ENCODE data around the gene ABHD2. TPM values are rescaled to one million over a fixed set of nuclear protein-coding genes. Genes with fewer than 3 reads are reported as not detected.

Gene ABHD2
- total and polyA plus RNA-seq, 2 donors (not counting 3 experiments of a cell fraction or from before 2014, with no cell fraction given) = 14.0 to 62.2 TPM

DNA sequence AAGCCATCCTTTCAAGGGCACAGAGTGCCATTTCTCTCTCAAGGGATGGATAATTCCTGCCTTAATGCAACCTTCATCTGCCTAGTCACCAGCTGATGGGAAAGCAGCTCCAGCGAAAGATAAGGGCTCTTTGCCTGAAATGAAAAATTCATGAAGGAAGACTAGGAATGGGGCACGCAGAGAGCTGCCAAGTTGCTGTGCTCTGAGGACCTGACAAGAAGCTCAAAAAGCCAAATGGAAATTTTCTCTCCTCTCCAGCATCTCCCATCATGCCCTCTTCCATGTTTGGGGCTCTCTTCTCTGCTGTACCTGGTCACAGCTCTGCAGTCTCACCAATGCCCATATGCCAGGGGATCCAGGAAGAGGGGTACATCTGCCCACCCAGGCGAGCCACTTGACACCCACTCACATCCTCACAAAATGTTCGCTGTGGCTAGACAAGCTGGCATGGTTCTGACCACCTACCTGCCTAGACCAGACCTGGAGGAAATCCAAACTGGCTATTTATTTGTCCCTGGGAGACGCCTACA, 29.3 kb upstream of the ABHD2 start:
- H3K4me2 ChIP-seq (ENCODE audit: insufficient read depth, low read length) = no peak overlapping the region
- intact Hi-C loops (cut with micrococcal nuclease) (no loop called here), dilution Hi-C loops (cut with MboI; ENCODE audit: extremely low pct_ligation_motif_present, low sequenced_read_pairs) (loop anchor here (25.0 kb wide), 1 partner anchor 103 kb away; no protein-coding TSS in a partner anchor)
- no peaks in the 10 kb centered on the region for H3K9me3 ChIP-seq (replicated peaks; ENCODE audit: control insufficient read depth, insufficient read depth, low read length)
- H3K4me3 ChIP-seq (replicated peaks in 1 of 3; ENCODE audit: insufficient read depth in 1 of 3, low read depth in 1 of 3, low read length in 3 of 3) = no peak overlapping the region
- no peaks in the 10 kb centered on the region for H3K27me3 ChIP-seq (ENCODE audit: control insufficient read depth in 2 of 2, insufficient read depth in 2 of 2, low read length in 2 of 2)
- ChIA-PET POLR2A (no interaction called here), CTCF (interaction anchor here (1.2 to 6.8 kb wide), 11 partner anchors 21 to 154 kb away, joined by 3 to 198 read pairs (median 18); no protein-coding TSS in a partner anchor)
- no peak overlapping the region for H3K9ac ChIP-seq (replicated peaks; ENCODE audit: extremely low read depth, insufficient read depth, low read length)
- H4K20me1 ChIP-seq (replicated peaks; ENCODE audit: control insufficient read depth, extremely low read depth, insufficient read depth, low read length) = no peaks in the 10 kb centered on the region
- no TSS peak for BruUV-seq (replicated peaks)
- no peaks in the 10 kb centered on the region for H3K79me2 ChIP-seq (ENCODE audit: control insufficient read depth, insufficient read depth, low read length)
- DNase-seq (ENCODE audit: low read depth, low spot score) (no peak), FAIRE-seq (no peak)
- no peaks in the 10 kb centered on the region for H3K36me3 ChIP-seq (ENCODE audit: control insufficient read depth in 2 of 2, extremely low read depth in 1 of 2, insufficient read depth in 2 of 2, low read length in 2 of 2)
- no peaks in the 10 kb centered on the region for H3K9me1 ChIP-seq (replicated peaks; ENCODE audit: control insufficient read depth, extremely low read depth, insufficient read depth, low read length)
- H3K4me1 ChIP-seq (ENCODE audit: control insufficient read depth, extremely low read depth, insufficient read depth, low read length) = no peaks in the 10 kb centered on the region
- no peak for TF ChIP-seq POLR2A (IDR thresholded peaks at IDR 0.05; ENCODE audit: low read depth, low read length)
- TF ChIP-seq POLR2AphosphoS5 (IDR thresholded peaks at IDR 0.05; ENCODE audit: insufficient read depth, low read depth, low read length) = no peak
- no peak for TF ChIP-seq JUN (IDR thresholded peaks at IDR 0.05; ENCODE audit: borderline replicate concordance, insufficient read depth, insufficient read length, low read depth)
- H3K27ac ChIP-seq (ENCODE audit: insufficient read depth, low read depth, low read length) = no peak overlapping the region
- H2AFZ ChIP-seq (ENCODE audit: low read depth, low read length) = no peak overlapping the region

DNA sequence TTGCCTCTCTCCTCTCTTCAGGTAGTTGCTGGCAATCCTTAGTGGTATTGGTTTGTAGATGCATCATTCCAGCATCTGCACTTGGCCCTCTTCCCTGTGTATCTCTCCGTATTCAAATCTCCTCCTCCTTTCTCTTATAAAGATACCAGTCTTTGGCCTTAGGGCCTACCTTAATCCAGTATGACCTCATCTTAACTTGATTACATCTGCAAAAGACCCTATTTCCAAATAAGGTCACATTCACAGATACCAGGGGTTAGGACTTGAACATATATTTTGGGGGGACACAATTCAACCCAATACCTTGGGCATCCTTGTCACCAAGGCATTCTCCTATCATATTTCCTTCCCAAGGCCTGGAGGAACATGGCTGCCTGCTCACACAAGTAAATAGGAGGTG, 22.0 kb upstream of the ABHD2 start:
- Histone ChIP-seq H3K9ac (replicated peaks; ENCODE audit: extremely low read depth, insufficient read depth, low read length) (no peak overlapping the region), H3K9me3 (replicated peaks; ENCODE audit: control insufficient read depth, insufficient read depth, low read length) (peaks cover 5% of the 10 kb centered on the region), H3K79me2 (ENCODE audit: control insufficient read depth, insufficient read depth, low read length) (no peaks in the 10 kb centered on the region), H3K27me3 (ENCODE audit: control insufficient read depth in 2 of 2, insufficient read depth in 2 of 2, low read length in 2 of 2) (no peaks in the 10 kb centered on the region), H3K4me1 (ENCODE audit: control insufficient read depth, extremely low read depth, insufficient read depth, low read length) (no peaks in the 10 kb centered on the region), H3K4me2 (ENCODE audit: insufficient read depth, low read length) (no peak overlapping the region), H2AFZ (ENCODE audit: low read depth, low read length) (no peak overlapping the region), H3K4me3 (replicated peaks in 1 of 3; ENCODE audit: insufficient read depth in 1 of 3, low read depth in 1 of 3, low read length in 3 of 3) (no peak overlapping the region), H4K20me1 (replicated peaks; ENCODE audit: control insufficient read depth, extremely low read depth, insufficient read depth, low read length) (no peaks in the 10 kb centered on the region), H3K36me3 (ENCODE audit: control insufficient read depth in 2 of 2, extremely low read depth in 1 of 2, insufficient read depth in 2 of 2, low read length in 2 of 2) (no peaks in the 10 kb centered on the region), H3K27ac (ENCODE audit: insufficient read depth, low read depth, low read length) (no peak overlapping the region), H3K9me1 (replicated peaks; ENCODE audit: control insufficient read depth, extremely low read depth, insufficient read depth, low read length) (no peaks in the 10 kb centered on the region)
- CTCF ChIA-PET = interaction anchor here (1.6 to 2.3 kb wide), 3 partner anchors 101 to 111 kb away, joined by 4 to 7 read pairs (median 5); no protein-coding TSS in a partner anchor
- TF ChIP-seq GATA2 (IDR thresholded peaks at IDR 0.05; ENCODE audit: insufficient read depth, insufficient read length, low read depth, low read length) = no peak
- no peak for TF ChIP-seq POLR2A (IDR thresholded peaks at IDR 0.05; ENCODE audit: low read depth, low read length)
- no peak for TF ChIP-seq MYC (IDR thresholded peaks at IDR 0.05; ENCODE audit: low read depth, low read length)
- TF ChIP-seq CTCF (IDR thresholded peaks at IDR 0.05; ENCODE audit: extremely low read depth in 1 of 2, insufficient read depth in 1 of 2, low read depth in 1 of 2, low read length in 2 of 2) = no peak
- no peak for TF ChIP-seq POLR2AphosphoS5 (IDR thresholded peaks at IDR 0.05; ENCODE audit: insufficient read depth, low read depth, low read length)
- POLR2A ChIA-PET = no interaction called here
- no TSS peak for BruUV-seq (replicated peaks)
- no peak for DNase-seq (ENCODE audit: low read depth, low spot score)
- intact Hi-C loops (cut with micrococcal nuclease) (no loop called here), dilution Hi-C loops (cut with MboI; ENCODE audit: extremely low pct_ligation_motif_present, low sequenced_read_pairs) (loop anchor here (25.0 kb wide), 1 partner anchor 96 kb away; no protein-coding TSS in a partner anchor)
- no peak for FAIRE-seq

Measured in endothelial cell of umbilical vein (primary cell).